ENCODE results near the gene SLC25A41. TPM values are rescaled to one million over a fixed set of nuclear protein-coding genes. Genes with fewer than 3 reads are reported as not detected.

The SLC25A41 gene
- total and polyA plus RNA-seq, 9 of the 15 experiments (the other 6 are each of a cell fraction or from before 2014, with no cell fraction given), result 0.08 to 4.2 (median 1.6) TPM

GRCh38 chr19:6424939-6425731 is 8.4 kb downstream of the SLC25A41 start (continued):
- TF ChIP-seq ZBTB40 (IDR thresholded peaks at IDR 0.05), result peak; percentile 66
- no peak for TF ChIP-seq ZBTB40 (CRISPR knock-in tag; IDR thresholded peaks at IDR 0.05)
- TF ChIP-seq MYNN (IDR thresholded peaks at IDR 0.05), result 0 out of 2 replicates have a peak, but pooled peaks have one; percentile 35
- no peak for TF ChIP-seq MYNN (CRISPR knock-in tag; IDR thresholded peaks at IDR 0.05)
- no peak for TF ChIP-seq RBM15 (IDR thresholded peaks at IDR 0.05; ENCODE audit: insufficient read depth, low read length)
- TF ChIP-seq ZNF766 (CRISPR knock-in tag; conservative IDR thresholded peaks at IDR 0.05), result peak; percentile 77; the same call in 1 of the 2 replicates
- peak; percentile 95 for TF ChIP-seq ZNF232 (CRISPR knock-in tag; IDR thresholded peaks at IDR 0.05)
- peak; percentile 36; the same call in 1 of the 2 replicates for TF ChIP-seq JUN (IDR thresholded peaks at IDR 0.05; ENCODE audit: borderline replicate concordance, low read depth, low read length)
- peak; percentile 94 for TF ChIP-seq JUN (CRISPR knock-in tag; IDR thresholded peaks at IDR 0.05; ENCODE audit: borderline replicate concordance)
- no peak for TF ChIP-seq EP300 (IDR thresholded peaks at IDR 0.05; ENCODE audit: low read length)
- TF ChIP-seq, protein P1, sequence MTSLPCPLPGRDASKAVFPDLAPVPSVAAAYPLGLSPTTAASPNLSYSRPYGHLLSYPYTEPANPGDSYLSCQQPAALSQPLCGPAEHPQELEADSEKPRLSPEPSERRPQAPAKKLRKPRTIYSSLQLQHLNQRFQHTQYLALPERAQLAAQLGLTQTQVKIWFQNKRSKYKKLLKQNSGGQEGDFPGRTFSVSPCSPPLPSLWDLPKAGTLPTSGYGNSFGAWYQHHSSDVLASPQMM (CRISPR knock-in tag; IDR thresholded peaks at IDR 0.05), result no peak
- TF ChIP-seq, protein P2, sequence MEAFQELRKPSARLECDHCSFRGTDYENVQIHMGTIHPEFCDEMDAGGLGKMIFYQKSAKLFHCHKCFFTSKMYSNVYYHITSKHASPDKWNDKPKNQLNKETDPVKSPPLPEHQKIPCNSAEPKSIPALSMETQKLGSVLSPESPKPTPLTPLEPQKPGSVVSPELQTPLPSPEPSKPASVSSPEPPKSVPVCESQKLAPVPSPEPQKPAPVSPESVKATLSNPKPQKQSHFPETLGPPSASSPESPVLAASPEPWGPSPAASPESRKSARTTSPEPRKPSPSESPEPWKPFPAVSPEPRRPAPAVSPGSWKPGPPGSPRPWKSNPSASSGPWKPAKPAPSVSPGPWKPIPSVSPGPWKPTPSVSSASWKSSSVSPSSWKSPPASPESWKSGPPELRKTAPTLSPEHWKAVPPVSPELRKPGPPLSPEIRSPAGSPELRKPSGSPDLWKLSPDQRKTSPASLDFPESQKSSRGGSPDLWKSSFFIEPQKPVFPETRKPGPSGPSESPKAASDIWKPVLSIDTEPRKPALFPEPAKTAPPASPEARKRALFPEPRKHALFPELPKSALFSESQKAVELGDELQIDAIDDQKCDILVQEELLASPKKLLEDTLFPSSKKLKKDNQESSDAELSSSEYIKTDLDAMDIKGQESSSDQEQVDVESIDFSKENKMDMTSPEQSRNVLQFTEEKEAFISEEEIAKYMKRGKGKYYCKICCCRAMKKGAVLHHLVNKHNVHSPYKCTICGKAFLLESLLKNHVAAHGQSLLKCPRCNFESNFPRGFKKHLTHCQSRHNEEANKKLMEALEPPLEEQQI (IDR thresholded peaks at IDR 0.05), result no peak
- peak; percentile 72; the same call in 1 of the 2 replicates for TF ChIP-seq ZNF347 (CRISPR knock-in tag; IDR thresholded peaks at IDR 0.05; ENCODE audit: low read depth)
- peak; percentile 86 for TF ChIP-seq EP400 (IDR thresholded peaks at IDR 0.05)
- peak; percentile 57 for TF ChIP-seq KDM5B (IDR thresholded peaks at IDR 0.05; ENCODE audit: insufficient replicate concordance, low read depth, low read length)
- peak; percentile 92; the same call in 1 of the 2 replicates for TF ChIP-seq MTA3 (IDR thresholded peaks at IDR 0.05; ENCODE audit: borderline replicate concordance)
